ENCODE results near the gene BECN2.
"Not testable (repeated sequence)": the region's sequence is repeated elsewhere in the genome, so short reads cannot be mapped to it uniquely, and the experiment has no call there.

The BECN2 gene

DNA sequence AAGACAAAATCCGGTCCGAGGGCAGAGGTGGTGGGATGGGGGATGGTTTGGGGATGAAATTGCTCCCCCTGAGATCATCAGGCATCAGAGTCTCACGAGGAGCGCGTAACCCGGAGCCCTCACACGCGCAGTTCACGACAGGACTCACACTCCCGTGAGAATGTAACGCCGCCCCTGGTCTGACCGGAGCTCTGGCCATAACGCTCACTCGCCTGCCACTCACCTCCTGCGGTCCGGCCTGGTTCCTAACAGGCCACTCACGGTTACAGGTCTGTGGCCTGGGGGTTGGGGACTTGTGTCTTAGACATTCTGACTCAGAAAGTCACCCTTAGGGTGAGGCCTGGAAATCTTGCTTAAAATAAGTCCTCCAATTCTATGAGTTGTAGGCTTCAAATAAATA is 21.5 kb downstream of the BECN2 start:
- H3K9me2 ChIP-seq (replicated peaks; ENCODE audit: insufficient read depth, low read length), result no peaks in the 10 kb centered on the region
- H3K4me3 ChIP-seq (ENCODE audit: low read length), result no peak overlapping the region
- H3K9me3 ChIP-seq (replicated peaks; ENCODE audit: insufficient read depth, low read length), result no peaks in the 10 kb centered on the region
- H4K20me1 ChIP-seq (ENCODE audit: insufficient read depth, low read length), result no peaks in the 10 kb centered on the region
- H3K27me3 ChIP-seq (replicated peaks; ENCODE audit: insufficient read depth, low read length), result no peaks in the 10 kb centered on the region
- H3F3A ChIP-seq (ENCODE audit: insufficient read depth, low read length), result no peaks in the 10 kb centered on the region
- H3K4me2 ChIP-seq (ENCODE audit: low read depth, low read length), result no peak overlapping the region
- no peaks in the 10 kb centered on the region for H3K36me3 ChIP-seq (replicated peaks; ENCODE audit: insufficient read depth, low read length)
- H2AFZ ChIP-seq (ENCODE audit: low read length), result no peak overlapping the region
- TF ChIP-seq EZH2 (optimal IDR thresholded peaks at IDR 0.05; ENCODE audit: low read depth, low read length) (no peak), EZH2phosphoT487 (IDR thresholded peaks at IDR 0.05; ENCODE audit: low read length) (no peak)
- TF ChIP-seq, protein P1, sequence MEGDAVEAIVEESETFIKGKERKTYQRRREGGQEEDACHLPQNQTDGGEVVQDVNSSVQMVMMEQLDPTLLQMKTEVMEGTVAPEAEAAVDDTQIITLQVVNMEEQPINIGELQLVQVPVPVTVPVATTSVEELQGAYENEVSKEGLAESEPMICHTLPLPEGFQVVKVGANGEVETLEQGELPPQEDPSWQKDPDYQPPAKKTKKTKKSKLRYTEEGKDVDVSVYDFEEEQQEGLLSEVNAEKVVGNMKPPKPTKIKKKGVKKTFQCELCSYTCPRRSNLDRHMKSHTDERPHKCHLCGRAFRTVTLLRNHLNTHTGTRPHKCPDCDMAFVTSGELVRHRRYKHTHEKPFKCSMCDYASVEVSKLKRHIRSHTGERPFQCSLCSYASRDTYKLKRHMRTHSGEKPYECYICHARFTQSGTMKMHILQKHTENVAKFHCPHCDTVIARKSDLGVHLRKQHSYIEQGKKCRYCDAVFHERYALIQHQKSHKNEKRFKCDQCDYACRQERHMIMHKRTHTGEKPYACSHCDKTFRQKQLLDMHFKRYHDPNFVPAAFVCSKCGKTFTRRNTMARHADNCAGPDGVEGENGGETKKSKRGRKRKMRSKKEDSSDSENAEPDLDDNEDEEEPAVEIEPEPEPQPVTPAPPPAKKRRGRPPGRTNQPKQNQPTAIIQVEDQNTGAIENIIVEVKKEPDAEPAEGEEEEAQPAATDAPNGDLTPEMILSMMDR (IDR thresholded peaks at IDR 0.05; ENCODE audit: low read length), result no peak
- no peaks in the 10 kb centered on the region for H3K79me2 ChIP-seq (ENCODE audit: low read length)
- H3K4me1 ChIP-seq (ENCODE audit: low read length), result no peaks in the 10 kb centered on the region
- no peak overlapping the region for H3K27ac ChIP-seq (ENCODE audit: low read length)
- no peak overlapping the region for H3K9ac ChIP-seq (ENCODE audit: low read length)
- no peak for DNase-seq

GRCh38 chr1:241979926-241980325 is 22.4 kb downstream of the BECN2 start:
- no peak overlapping the region for H3K9ac ChIP-seq (ENCODE audit: low read length)
- TF ChIP-seq EZH2phosphoT487 (IDR thresholded peaks at IDR 0.05; ENCODE audit: low read length) (no peak), EZH2 (optimal IDR thresholded peaks at IDR 0.05; ENCODE audit: low read depth, low read length) (no peak)
- TF ChIP-seq, protein P1 (IDR thresholded peaks at IDR 0.05; ENCODE audit: low read length), result no peak
- no peaks in the 10 kb centered on the region for H3K79me2 ChIP-seq (ENCODE audit: low read length)

DNA sequence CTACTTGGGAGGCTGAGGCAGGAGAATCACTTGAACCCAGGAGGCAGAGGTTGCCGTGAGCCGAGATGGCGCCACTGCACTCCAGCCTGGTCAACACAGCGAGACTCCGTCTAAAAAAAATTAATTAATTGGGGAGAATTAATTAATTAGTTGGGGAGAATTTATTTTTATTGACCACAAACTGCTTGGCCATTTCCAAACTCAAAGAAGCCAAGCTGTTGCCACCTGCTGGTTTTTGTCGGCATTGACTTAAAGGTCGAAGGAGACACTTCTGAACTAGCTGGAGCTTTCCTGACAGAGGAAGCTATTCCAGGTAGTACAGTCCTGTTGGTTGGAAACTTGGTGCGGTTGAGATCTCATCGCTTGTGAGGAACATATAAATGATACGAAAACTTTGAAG is 28.2 kb downstream of the BECN2 start:
- TF ChIP-seq, protein P1 (IDR thresholded peaks at IDR 0.05; ENCODE audit: low read length), result peak; percentile 60
- TF ChIP-seq EZH2 (optimal IDR thresholded peaks at IDR 0.05; ENCODE audit: low read depth, low read length) (no peak), EZH2phosphoT487 (IDR thresholded peaks at IDR 0.05; ENCODE audit: low read length) (no peak)
- H3K4me2 ChIP-seq (ENCODE audit: low read depth, low read length), result no peak overlapping the region
- H2AFZ ChIP-seq (ENCODE audit: low read length), result no peak overlapping the region; the same call in 1 of the 2 replicates
- no peaks in the 10 kb centered on the region for H3K4me1 ChIP-seq (ENCODE audit: low read length)
- H3F3A ChIP-seq (ENCODE audit: insufficient read depth, low read length), result no peaks in the 10 kb centered on the region
- H3K9me3 ChIP-seq (replicated peaks; ENCODE audit: insufficient read depth, low read length), result no peaks in the 10 kb centered on the region
- H4K20me1 ChIP-seq (ENCODE audit: insufficient read depth, low read length), result no peaks in the 10 kb centered on the region
- H3K79me2 ChIP-seq (ENCODE audit: low read length), result no peaks in the 10 kb centered on the region
- H3K27ac ChIP-seq (ENCODE audit: low read length), result no peak overlapping the region
- H3K27me3 ChIP-seq (replicated peaks; ENCODE audit: insufficient read depth, low read length), result no peaks in the 10 kb centered on the region
- no peak overlapping the region for H3K9ac ChIP-seq (ENCODE audit: low read length)
- DNase-seq, result peak; percentile 64
- no peaks in the 10 kb centered on the region for H3K36me3 ChIP-seq (replicated peaks; ENCODE audit: insufficient read depth, low read length)
- no peaks in the 10 kb centered on the region for H3K9me2 ChIP-seq (replicated peaks; ENCODE audit: insufficient read depth, low read length)
- H3K4me3 ChIP-seq (ENCODE audit: low read length), result no peak overlapping the region

More at GRCh38 chr1:241979926-241980325, 22.4 kb downstream of the BECN2 start:
- DNase-seq, result no peak
- Histone ChIP-seq H3K36me3 (replicated peaks; ENCODE audit: insufficient read depth, low read length) (no peaks in the 10 kb centered on the region), H3K27me3 (replicated peaks; ENCODE audit: insufficient read depth, low read length) (no peaks in the 10 kb centered on the region), H4K20me1 (ENCODE audit: insufficient read depth, low read length) (no peaks in the 10 kb centered on the region), H3F3A (ENCODE audit: insufficient read depth, low read length) (no peaks in the 10 kb centered on the region), H3K4me2 (ENCODE audit: low read depth, low read length) (no peak overlapping the region), H3K27ac (ENCODE audit: low read length) (no peak overlapping the region), H3K4me3 (ENCODE audit: low read length) (no peak overlapping the region), H3K9me2 (replicated peaks; ENCODE audit: insufficient read depth, low read length) (no peaks in the 10 kb centered on the region), H3K4me1 (ENCODE audit: low read length) (no peaks in the 10 kb centered on the region), H2AFZ (ENCODE audit: low read length) (no peak overlapping the region), H3K9me3 (replicated peaks; ENCODE audit: insufficient read depth, low read length) (no peaks in the 10 kb centered on the region)

- not testable (repeated sequence) for H3F3A ChIP-seq (ENCODE audit: insufficient read depth, low read length); H3K79me2 ChIP-seq (ENCODE audit: low read length); H3K9me2 ChIP-seq (replicated peaks; ENCODE audit: insufficient read depth, low read length); H3K4me2 ChIP-seq (ENCODE audit: low read depth, low read length); H3K4me3 ChIP-seq (ENCODE audit: low read length); DNase-seq; H3K27ac ChIP-seq (ENCODE audit: low read length); H2AFZ ChIP-seq (ENCODE audit: low read length); H3K36me3 ChIP-seq (replicated peaks; ENCODE audit: insufficient read depth, low read length); H3K4me1 ChIP-seq (ENCODE audit: low read length); H4K20me1 ChIP-seq (ENCODE audit: insufficient read depth, low read length); H3K27me3 ChIP-seq (replicated peaks; ENCODE audit: insufficient read depth, low read length); H3K9me3 ChIP-seq (replicated peaks; ENCODE audit: insufficient read depth, low read length); H3K9ac ChIP-seq (ENCODE audit: low read length)
Observed at GRCh38 chr1:241988389-241988930, 30.9 kb downstream of the BECN2 start.

Measured in MM.1S (cell line).